ENCODE measurements around the gene MYOZ3.

MYOZ3 gene

GRCh38 chr5:150618163-150618562 is 42.9 kb upstream of the MYOZ3 start:
- H2BK5ac ChIP-seq (ENCODE audit: low read depth, low read length, poor library complexity, severe bottlenecking) = no peak overlapping the region

GRCh38 chr5:150618588-150619281 is 42.3 kb upstream of the MYOZ3 start:
- Histone ChIP-seq H3K18ac (ENCODE audit: low read depth in 1 of 2, low read length in 2 of 2) (no peak overlapping the region), H3K9me3 (ENCODE audit: control insufficient read depth, low read length) (no peaks in the 10 kb centered on the region), H3K4ac (ENCODE audit: low read depth in 1 of 2, low read length in 2 of 2) (no peak overlapping the region), H2BK12ac (ENCODE audit: low read length in 2 of 2) (no peak overlapping the region), H4K91ac (ENCODE audit: low read length) (no peak overlapping the region), H4K8ac (ENCODE audit: low read length) (no peak overlapping the region), H3K4me1 (ENCODE audit: control insufficient read depth, insufficient read depth, low read depth, low read length) (peaks cover 26% of the 10 kb centered on the region), H3K9ac (ENCODE audit: low read length) (peak overlapping the region; percentile 7), H3K4me3 (ENCODE audit: insufficient read depth in 1 of 2, low read depth in 1 of 2, low read length in 2 of 2) (no peak overlapping the region), H2BK5ac (ENCODE audit: low read depth, low read length, poor library complexity, severe bottlenecking) (no peak overlapping the region), H3K23ac (ENCODE audit: low read length in 2 of 2) (no peak overlapping the region), H3K79me1 (replicated peaks; ENCODE audit: low read length, poor library complexity, severe bottlenecking) (no peaks in the 10 kb centered on the region), H2AK5ac (ENCODE audit: low read length, severe bottlenecking) (no peak overlapping the region), H3K27me3 (ENCODE audit: control insufficient read depth in 1 of 2, insufficient read depth in 1 of 2, low read length in 2 of 2) (peaks cover 24 to 47% of the 10 kb centered on the region in 2 experiments), H3K4me2 (ENCODE audit: low read length, poor library complexity, severe bottlenecking) (no peak overlapping the region), H2BK120ac (ENCODE audit: low read depth, low read length) (no peak overlapping the region), H2AFZ (ENCODE audit: low read depth, low read length) (no peak overlapping the region), H3K14ac (ENCODE audit: low read length in 2 of 2) (no peak overlapping the region), H3K27ac (ENCODE audit: low read length, poor library complexity, severe bottlenecking) (no peak overlapping the region), H2BK15ac (ENCODE audit: low read depth, poor library complexity, severe bottlenecking) (no peak overlapping the region), H3K36me3 (ENCODE audit: control insufficient read depth in 1 of 2, insufficient read depth in 2 of 2, low read depth in 1 of 2, low read length in 2 of 2) (no peaks in the 10 kb centered on the region)
- 90% methylated on average over 17 of the region's 17 CpGs for WGBS
- no peak for DNase-seq

More at GRCh38 chr5:150618163-150618562, 42.9 kb upstream of the MYOZ3 start:
- H3K79me1 ChIP-seq (replicated peaks; ENCODE audit: low read length, poor library complexity, severe bottlenecking) = no peaks in the 10 kb centered on the region
- no peak for DNase-seq
- no peak overlapping the region for H2BK12ac ChIP-seq (ENCODE audit: low read length in 2 of 2)
- no peak overlapping the region for H2BK120ac ChIP-seq (ENCODE audit: low read depth, low read length)
- H3K4me2 ChIP-seq (ENCODE audit: low read length, poor library complexity, severe bottlenecking) = no peak overlapping the region
- no peak overlapping the region for H4K8ac ChIP-seq (ENCODE audit: low read length)
- H2BK15ac ChIP-seq (ENCODE audit: low read depth, poor library complexity, severe bottlenecking) = no peak overlapping the region
- H3K4me3 ChIP-seq (ENCODE audit: insufficient read depth in 1 of 2, low read depth in 1 of 2, low read length in 2 of 2) = no peak overlapping the region
- no peaks in the 10 kb centered on the region for H3K9me3 ChIP-seq (ENCODE audit: control insufficient read depth, low read length)
- peaks cover 24 to 52% of the 10 kb centered on the region in 2 experiments for H3K27me3 ChIP-seq (ENCODE audit: control insufficient read depth in 1 of 2, insufficient read depth in 1 of 2, low read length in 2 of 2)
- no peak overlapping the region for H3K14ac ChIP-seq (ENCODE audit: low read length in 2 of 2)
- H3K4ac ChIP-seq (ENCODE audit: low read depth in 1 of 2, low read length in 2 of 2) = no peak overlapping the region
- H3K9ac ChIP-seq (ENCODE audit: low read length) = no peak overlapping the region
- WGBS = 74% methylated on average over 7 of the region's 9 CpGs
- no peak overlapping the region for H2AK5ac ChIP-seq (ENCODE audit: low read length, severe bottlenecking)
- H3K18ac ChIP-seq (ENCODE audit: low read depth in 1 of 2, low read length in 2 of 2) = no peak overlapping the region
- no peak overlapping the region for H4K91ac ChIP-seq (ENCODE audit: low read length)
- H3K36me3 ChIP-seq (ENCODE audit: control insufficient read depth in 1 of 2, insufficient read depth in 2 of 2, low read depth in 1 of 2, low read length in 2 of 2) = no peaks in the 10 kb centered on the region
- H2AFZ ChIP-seq (ENCODE audit: low read depth, low read length) = no peak overlapping the region
- H3K23ac ChIP-seq (ENCODE audit: low read length in 2 of 2) = no peak overlapping the region
- H3K27ac ChIP-seq (ENCODE audit: low read length, poor library complexity, severe bottlenecking) = no peak overlapping the region
- H3K4me1 ChIP-seq (ENCODE audit: control insufficient read depth, insufficient read depth, low read depth, low read length) = peaks cover 26% of the 10 kb centered on the region

- no peak overlapping the region for H2BK5ac ChIP-seq (ENCODE audit: low read depth, low read length, poor library complexity, severe bottlenecking)
- no peak overlapping the region for H3K27ac ChIP-seq (ENCODE audit: low read length, poor library complexity, severe bottlenecking)
- no peak overlapping the region for H4K91ac ChIP-seq (ENCODE audit: low read length)
- H2BK15ac ChIP-seq (ENCODE audit: low read depth, poor library complexity, severe bottlenecking) = no peak overlapping the region
- no peak overlapping the region for H3K4me3 ChIP-seq (ENCODE audit: insufficient read depth in 1 of 2, low read depth in 1 of 2, low read length in 2 of 2)
- no peaks in the 10 kb centered on the region for H3K79me1 ChIP-seq (replicated peaks; ENCODE audit: low read length, poor library complexity, severe bottlenecking)
- peaks cover 16 to 45% of the 10 kb centered on the region in 2 experiments for H3K27me3 ChIP-seq (ENCODE audit: control insufficient read depth in 1 of 2, insufficient read depth in 1 of 2, low read length in 2 of 2)
- no peak overlapping the region for H3K4ac ChIP-seq (ENCODE audit: low read depth in 1 of 2, low read length in 2 of 2)
- H3K9me3 ChIP-seq (ENCODE audit: control insufficient read depth, low read length) = no peaks in the 10 kb centered on the region
- no peak overlapping the region for H4K8ac ChIP-seq (ENCODE audit: low read length)
- no peak overlapping the region for H3K14ac ChIP-seq (ENCODE audit: low read length in 2 of 2)
- H3K23ac ChIP-seq (ENCODE audit: low read length in 2 of 2) = no peak overlapping the region
- H3K4me2 ChIP-seq (ENCODE audit: low read length, poor library complexity, severe bottlenecking) = no peak overlapping the region
- H3K4me1 ChIP-seq (ENCODE audit: control insufficient read depth, insufficient read depth, low read depth, low read length) = peaks cover 27% of the 10 kb centered on the region
- H2BK120ac ChIP-seq (ENCODE audit: low read depth, low read length) = no peak overlapping the region
- DNase-seq = no peak
- H3K18ac ChIP-seq (ENCODE audit: low read depth in 1 of 2, low read length in 2 of 2) = no peak overlapping the region
- no peaks in the 10 kb centered on the region for H3K36me3 ChIP-seq (ENCODE audit: control insufficient read depth in 1 of 2, insufficient read depth in 2 of 2, low read depth in 1 of 2, low read length in 2 of 2)
- WGBS = 75% methylated on average over 22 of the region's 24 CpGs
- H2AK5ac ChIP-seq (ENCODE audit: low read length, severe bottlenecking) = no peak overlapping the region
- no peak overlapping the region for H2AFZ ChIP-seq (ENCODE audit: low read depth, low read length)
- no peak overlapping the region for H2BK12ac ChIP-seq (ENCODE audit: low read length in 2 of 2)
- peak overlapping the region; percentile 7 for H3K9ac ChIP-seq (ENCODE audit: low read length)
These were observed 41.5 kb upstream of the MYOZ3 start for GRCh38 chr5:150619359-150620230.

- Histone ChIP-seq H3K4me1 (ENCODE audit: control insufficient read depth, insufficient read depth, low read depth, low read length) (peaks cover 23% of the 10 kb centered on the region), H2AFZ (ENCODE audit: low read depth, low read length) (no peak overlapping the region), H3K36me3 (ENCODE audit: control insufficient read depth in 1 of 2, insufficient read depth in 2 of 2, low read depth in 1 of 2, low read length in 2 of 2) (no peaks in the 10 kb centered on the region), H3K18ac (ENCODE audit: low read depth in 1 of 2, low read length in 2 of 2) (no peak overlapping the region), H3K4me2 (ENCODE audit: low read length, poor library complexity, severe bottlenecking) (no peak overlapping the region), H2BK15ac (ENCODE audit: low read depth, poor library complexity, severe bottlenecking) (no peak overlapping the region), H3K27me3 (ENCODE audit: control insufficient read depth in 1 of 2, insufficient read depth in 1 of 2, low read length in 2 of 2) (peaks cover 2 to 41% of the 10 kb centered on the region in 2 experiments), H3K9ac (ENCODE audit: low read length) (no peak overlapping the region), H2BK120ac (ENCODE audit: low read depth, low read length) (no peak overlapping the region), H2AK5ac (ENCODE audit: low read length, severe bottlenecking) (no peak overlapping the region), H3K27ac (ENCODE audit: low read length, poor library complexity, severe bottlenecking) (no peak overlapping the region), H3K14ac (ENCODE audit: low read length in 2 of 2) (no peak overlapping the region), H4K8ac (ENCODE audit: low read length) (no peak overlapping the region), H3K9me3 (ENCODE audit: control insufficient read depth, low read length) (no peaks in the 10 kb centered on the region), H4K91ac (ENCODE audit: low read length) (no peak overlapping the region), H3K4me3 (ENCODE audit: insufficient read depth in 1 of 2, low read depth in 1 of 2, low read length in 2 of 2) (no peak overlapping the region), H2BK5ac (ENCODE audit: low read depth, low read length, poor library complexity, severe bottlenecking) (no peak overlapping the region), H3K79me1 (replicated peaks; ENCODE audit: low read length, poor library complexity, severe bottlenecking) (no peaks in the 10 kb centered on the region), H2BK12ac (ENCODE audit: low read length in 2 of 2) (no peak overlapping the region), H3K23ac (ENCODE audit: low read length in 2 of 2) (no peak overlapping the region), H3K4ac (ENCODE audit: low read depth in 1 of 2, low read length in 2 of 2) (no peak overlapping the region)
- no peak for DNase-seq
- WGBS = 94% methylated on average over 2 of the region's 5 CpGs
These were observed 39.8 kb upstream of the MYOZ3 start for GRCh38 chr5:150621301-150621700.
